OCI-LY7 (cell line): ENCODE measurements around the gene WDFY4. TPM values are rescaled to one million over a fixed set of nuclear protein-coding genes. Genes with fewer than 3 reads are reported as not detected.

Experiments
- BruUV-seq: library from RNA; stranded (reverse); fragments of 400-500 nt; replicated peaks from 2 replicates; lab custom pipeline; 2021; lab: Mats Ljungman, UMichigan
- CTCF ChIA-PET: fragments of 300-600 bp; sonication (Branson Sonifier 250); formaldehyde crosslinking; loops from one replicate; lab custom pipeline; 2022; ENCODE audit warnings: antibody characterized with exemption; ENCODE audit not compliant: unreplicated experiment; lab: Charles Lee
- POLR2A ChIA-PET: fragments of 300-600 bp; sonication (Branson Sonifier 250); formaldehyde crosslinking; loops from one replicate; lab custom pipeline; 2022; ENCODE audit warnings: antibody characterized with exemption; lab: Charles Lee
- DNase-seq: peaks from one replicate; pipeline ENCODE4 v3.0.0-alpha.2; 2015; ENCODE audit warnings: low spot score
- H2AFZ ChIP-seq: fragments of 200-600 bp; sonication (generic), shearing (Covaris generic); 2 replicates; pipeline ENCODE4 v1.6.1; 2014; ENCODE audit warnings: mild to moderate bottlenecking, antibody characterized with exemption, low read length, moderate library complexity
- H3K27ac ChIP-seq: fragments of 200-600 bp; sonication (generic); 2 replicates; pipeline ENCODE4 v1.5.1; 2014; ENCODE audit warnings: mixed run types, low read depth, mild to moderate bottlenecking, moderate library complexity, low read length, inconsistent platforms; ENCODE audit not compliant: poor library complexity, severe bottlenecking
- H3K36me3 ChIP-seq: fragments of 200-600 bp; sonication (generic); 2 replicates; pipeline ENCODE4 v1.6.1; 2014; ENCODE audit warnings: mild to moderate bottlenecking, antibody characterized with exemption, low read length, moderate library complexity, mixed read lengths; ENCODE audit not compliant: insufficient read depth
- H3K4me1 ChIP-seq: fragments of 200-600 bp; sonication (generic); 2 replicates; pipeline ENCODE4 v1.5.1; 2014; ENCODE audit warnings: mild to moderate bottlenecking, low read length; ENCODE audit not compliant: insufficient read depth, poor library complexity, severe bottlenecking
- H3K4me2 ChIP-seq: fragments of 200-600 bp; sonication (generic); 2 replicates; pipeline ENCODE4 v1.6.1; 2014; ENCODE audit warnings: mild to moderate bottlenecking, low read length
- H3K4me3 ChIP-seq: fragments of 200-600 bp; sonication (generic); 2 replicates; pipeline ENCODE4 v1.5.1; 2014; ENCODE audit warnings: mild to moderate bottlenecking, low read depth, low read length; ENCODE audit not compliant: poor library complexity, severe bottlenecking
- H3K79me2 ChIP-seq: fragments of 200-600 bp; sonication (generic); 2 replicates; pipeline ENCODE4 v1.6.1; 2016; ENCODE audit warnings: low read depth, mild to moderate bottlenecking, low read length, moderate library complexity, mixed read lengths; ENCODE audit not compliant: insufficient read depth
- H3K9me2 ChIP-seq: fragments of 200-600 bp; sonication (generic); 2 replicates; pipeline ENCODE4 v1.6.1; 2016; ENCODE audit warnings: mild to moderate bottlenecking, low read length, mixed read lengths; ENCODE audit not compliant: insufficient read depth
- H3K9me3 ChIP-seq: fragments of 200-600 bp; sonication (generic); 2 replicates; pipeline ENCODE4 v1.6.1; 2014; ENCODE audit warnings: mild to moderate bottlenecking, mixed run types, low read length, mixed read lengths
- H4K20me1 ChIP-seq: fragments of 200-600 bp; sonication (generic); 2 replicates; pipeline ENCODE4 v1.6.1; 2014; ENCODE audit warnings: mild to moderate bottlenecking, antibody characterized with exemption, low read length, moderate library complexity, mixed read lengths; ENCODE audit not compliant: insufficient read depth
- EZH2phosphoT487 ChIP-seq: fragments of 200-600 bp; sonication (generic); IDR thresholded peaks from 2 replicates; pipeline ENCODE4 v1.6.1; 2018; ENCODE audit warnings: low read depth, borderline replicate concordance, mild to moderate bottlenecking, mixed run types, antibody characterized with exemption, low read length, moderate library complexity, mixed read lengths
- intact Hi-C: fragments of 100-400 bp; cut with micrococcal nuclease; formaldehyde crosslinking; loops from one replicate; pipeline ENCODE4 v1.10.0; 2022; ENCODE audit not compliant: unreplicated experiment
- total RNA-seq, 2 experiments: library from RNA; depleted of rRNA in 1 of 2; stranded (reverse); fragments of >200 nt in 1 of 2; shearing (Covaris generic) in 1 of 2; gene quantifications; 2 replicates each; pipeline ENCODE4 v1.2.3, GENCODE V29; 2014 to 2022
- TF ChIP-seq, protein P1 (sequence below): fragments of 200-600 bp; sonication (generic); conservative IDR thresholded peaks from 2 replicates; pipeline ENCODE4 v1.5.1; 2014; ENCODE audit warnings: mild to moderate bottlenecking, antibody characterized with exemption, low read length, moderate library complexity, mixed read lengths

WDFY4 gene
- total RNA-seq, 2 experiments from 2014 or later = 51.5 to 85.6 TPM

DNA sequence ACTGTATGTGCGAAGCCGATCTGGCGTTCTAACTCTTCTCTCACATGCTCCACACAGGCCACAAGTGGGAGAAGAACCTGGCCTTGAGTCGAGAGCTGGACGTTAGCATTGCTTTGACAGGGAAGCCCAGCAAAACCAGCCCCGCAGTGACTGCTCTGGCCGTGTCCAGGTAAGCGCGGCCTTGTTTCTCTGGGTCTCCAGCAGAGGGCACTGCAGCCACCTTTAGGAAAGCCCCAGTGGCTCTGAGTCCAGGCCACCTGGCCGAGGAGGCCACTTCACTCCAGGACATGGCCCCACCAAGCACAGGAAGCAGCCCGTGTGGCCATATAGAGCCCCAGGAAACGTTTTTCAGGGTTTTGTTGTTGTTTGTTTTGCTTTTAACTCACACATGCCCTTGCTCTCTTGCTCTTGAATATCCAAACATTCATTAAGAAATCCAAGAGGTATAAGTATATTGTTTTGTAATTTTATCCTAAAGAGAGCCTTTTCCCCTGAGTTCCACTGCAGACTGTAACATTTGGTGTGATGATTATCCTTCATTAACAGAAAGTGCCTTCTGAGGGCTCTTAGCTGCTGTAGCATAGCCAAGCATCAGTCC lies 296.7 kb downstream of the WDFY4 start:
- BruUV-seq = no TSS peak
- no peak overlapping the region for H3K27ac ChIP-seq
- CTCF ChIA-PET = no interaction called here

DNA sequence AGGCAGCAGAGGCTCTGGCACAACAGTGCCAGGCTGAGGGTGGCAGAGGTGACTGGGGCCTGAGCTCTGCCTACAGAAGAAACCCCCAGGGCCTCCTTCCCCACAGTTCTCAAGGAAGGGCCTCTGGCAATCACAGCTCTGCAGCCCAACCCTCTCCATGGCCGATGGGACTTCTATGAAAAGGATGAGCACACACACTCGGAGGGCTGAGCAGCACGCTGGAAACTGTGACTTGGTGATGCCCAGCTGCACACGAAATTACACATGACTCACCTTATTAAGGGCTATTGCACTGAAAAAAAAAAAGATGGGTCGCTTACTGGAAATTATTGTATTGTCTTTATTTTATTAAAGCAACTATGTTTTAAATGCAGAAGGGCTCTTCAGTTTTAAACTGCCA lies 297.9 kb downstream of the WDFY4 start:
- intact Hi-C loops = loop anchor here (5.0 kb wide), 2 partner anchors 425 to 530 kb away; no protein-coding TSS in a partner anchor
- Histone ChIP-seq H3K4me2 (no peak overlapping the region), H3K36me3 (peaks cover 46% of the 10 kb centered on the region), H3K9me3 (no peaks in the 10 kb centered on the region), H3K9me2 (no peaks in the 10 kb centered on the region), H4K20me1 (no peaks in the 10 kb centered on the region), H2AFZ (no peak overlapping the region), H3K4me3 (no peak overlapping the region), H3K79me2 (no peaks in the 10 kb centered on the region), H3K4me1 (peaks cover 12% of the 10 kb centered on the region), H3K27ac (no peak overlapping the region)
- no peak for DNase-seq
- no TSS peak for BruUV-seq
- ChIA-PET CTCF (no interaction called here), POLR2A (no interaction called here)
- TF ChIP-seq EZH2phosphoT487 = no peak
- TF ChIP-seq, protein P1, sequence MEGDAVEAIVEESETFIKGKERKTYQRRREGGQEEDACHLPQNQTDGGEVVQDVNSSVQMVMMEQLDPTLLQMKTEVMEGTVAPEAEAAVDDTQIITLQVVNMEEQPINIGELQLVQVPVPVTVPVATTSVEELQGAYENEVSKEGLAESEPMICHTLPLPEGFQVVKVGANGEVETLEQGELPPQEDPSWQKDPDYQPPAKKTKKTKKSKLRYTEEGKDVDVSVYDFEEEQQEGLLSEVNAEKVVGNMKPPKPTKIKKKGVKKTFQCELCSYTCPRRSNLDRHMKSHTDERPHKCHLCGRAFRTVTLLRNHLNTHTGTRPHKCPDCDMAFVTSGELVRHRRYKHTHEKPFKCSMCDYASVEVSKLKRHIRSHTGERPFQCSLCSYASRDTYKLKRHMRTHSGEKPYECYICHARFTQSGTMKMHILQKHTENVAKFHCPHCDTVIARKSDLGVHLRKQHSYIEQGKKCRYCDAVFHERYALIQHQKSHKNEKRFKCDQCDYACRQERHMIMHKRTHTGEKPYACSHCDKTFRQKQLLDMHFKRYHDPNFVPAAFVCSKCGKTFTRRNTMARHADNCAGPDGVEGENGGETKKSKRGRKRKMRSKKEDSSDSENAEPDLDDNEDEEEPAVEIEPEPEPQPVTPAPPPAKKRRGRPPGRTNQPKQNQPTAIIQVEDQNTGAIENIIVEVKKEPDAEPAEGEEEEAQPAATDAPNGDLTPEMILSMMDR = no peak

More for the DNA sequence above, 296.7 kb downstream of the WDFY4 start:
- Histone ChIP-seq H3K4me3 (no peak overlapping the region), H3K9me2 (no peaks in the 10 kb centered on the region), H3K4me2 (no peak overlapping the region), H3K4me1 (peaks cover 11% of the 10 kb centered on the region), H3K79me2 (no peaks in the 10 kb centered on the region), H2AFZ (no peak overlapping the region), H4K20me1 (no peaks in the 10 kb centered on the region), H3K36me3 (peaks cover 56% of the 10 kb centered on the region), H3K9me3 (no peaks in the 10 kb centered on the region)
- DNase-seq = peak; percentile 74
- TF ChIP-seq, protein P1 = peak; percentile 96
- TF ChIP-seq EZH2phosphoT487 = no peak
- intact Hi-C loops = loop anchor here (1.0 to 5.0 kb wide), 5 partner anchors 71 to 531 kb away; no protein-coding TSS in a partner anchor
- POLR2A ChIA-PET = no interaction called here
